ENCODE results near the gene ZNF444.

ZNF444 gene

DNA sequence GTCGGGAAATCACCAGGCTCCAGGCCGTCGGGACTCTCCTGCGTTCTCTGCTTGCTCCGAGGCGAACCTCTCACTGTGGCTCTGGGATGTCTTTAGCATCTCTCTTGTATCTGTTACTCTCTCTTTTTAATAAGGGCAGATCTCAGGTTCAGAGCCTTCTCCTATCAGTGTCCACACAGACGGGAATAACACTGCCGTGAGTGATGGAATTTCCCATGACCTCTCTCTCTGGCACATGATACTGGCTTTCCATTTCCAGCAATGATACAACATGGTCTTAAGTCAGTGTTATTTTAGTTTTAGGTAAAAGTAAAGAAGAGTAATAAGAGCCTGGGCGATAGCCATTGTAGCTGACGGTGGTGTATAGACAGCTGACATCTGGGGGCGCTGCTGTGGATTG is 9.3 kb downstream of the ZNF444 start:
- TF ChIP-seq, protein P1, sequence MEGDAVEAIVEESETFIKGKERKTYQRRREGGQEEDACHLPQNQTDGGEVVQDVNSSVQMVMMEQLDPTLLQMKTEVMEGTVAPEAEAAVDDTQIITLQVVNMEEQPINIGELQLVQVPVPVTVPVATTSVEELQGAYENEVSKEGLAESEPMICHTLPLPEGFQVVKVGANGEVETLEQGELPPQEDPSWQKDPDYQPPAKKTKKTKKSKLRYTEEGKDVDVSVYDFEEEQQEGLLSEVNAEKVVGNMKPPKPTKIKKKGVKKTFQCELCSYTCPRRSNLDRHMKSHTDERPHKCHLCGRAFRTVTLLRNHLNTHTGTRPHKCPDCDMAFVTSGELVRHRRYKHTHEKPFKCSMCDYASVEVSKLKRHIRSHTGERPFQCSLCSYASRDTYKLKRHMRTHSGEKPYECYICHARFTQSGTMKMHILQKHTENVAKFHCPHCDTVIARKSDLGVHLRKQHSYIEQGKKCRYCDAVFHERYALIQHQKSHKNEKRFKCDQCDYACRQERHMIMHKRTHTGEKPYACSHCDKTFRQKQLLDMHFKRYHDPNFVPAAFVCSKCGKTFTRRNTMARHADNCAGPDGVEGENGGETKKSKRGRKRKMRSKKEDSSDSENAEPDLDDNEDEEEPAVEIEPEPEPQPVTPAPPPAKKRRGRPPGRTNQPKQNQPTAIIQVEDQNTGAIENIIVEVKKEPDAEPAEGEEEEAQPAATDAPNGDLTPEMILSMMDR (IDR thresholded peaks at IDR 0.05; ENCODE audit: low read depth, low read length): no peak

DNA sequence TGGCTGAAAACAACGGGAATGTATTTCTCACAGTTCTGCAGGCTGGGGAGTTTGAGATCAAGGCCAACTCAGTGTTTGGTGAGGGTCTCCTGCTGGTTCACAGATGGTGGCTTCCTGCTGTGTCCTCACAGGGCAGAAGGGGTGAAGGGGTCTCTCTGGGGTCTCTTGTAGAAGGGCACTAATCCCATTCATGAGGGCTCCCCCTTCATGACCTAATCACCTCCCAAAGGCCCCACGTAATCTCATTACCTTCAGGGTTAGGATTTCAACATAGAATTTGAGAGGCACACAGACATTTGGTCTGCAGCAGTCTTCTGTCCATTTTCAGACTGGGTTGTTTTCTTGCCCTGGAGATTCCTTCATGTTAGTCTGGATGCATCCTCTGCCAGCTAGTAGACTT is 11.6 kb downstream of the ZNF444 start:
- TF ChIP-seq, protein P1 (IDR thresholded peaks at IDR 0.05; ENCODE audit: low read depth, low read length): no peak

More for the DNA sequence above, 9.3 kb downstream of the ZNF444 start:
- H3K4me3 ChIP-seq (ENCODE audit: low read depth, low read length): no peak overlapping the region

DNA sequence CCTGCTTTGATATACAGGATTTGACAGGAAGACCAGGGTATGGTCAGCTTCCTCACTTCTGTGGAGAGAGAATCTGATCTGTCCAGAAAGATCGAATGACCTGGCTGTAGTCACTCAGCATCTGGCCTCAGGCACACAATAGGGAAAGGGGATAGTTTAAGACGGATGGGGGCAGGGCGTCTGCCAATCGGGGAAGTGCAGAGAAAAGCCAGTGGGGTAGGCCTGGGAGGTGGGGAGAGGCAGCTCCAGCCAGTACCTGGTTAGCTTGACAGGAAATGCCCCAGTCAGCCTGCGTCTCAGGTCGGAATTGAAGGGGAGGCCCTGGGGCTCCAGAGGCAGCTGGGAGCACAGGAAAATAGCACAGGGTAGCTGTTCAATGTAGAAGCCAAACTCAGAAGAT is 12.4 kb downstream of the ZNF444 start:
- TF ChIP-seq, protein P1 (IDR thresholded peaks at IDR 0.05; ENCODE audit: low read depth, low read length): no peak
- H3K4me3 ChIP-seq (ENCODE audit: low read depth, low read length): no peak overlapping the region

More for the DNA sequence above, 11.6 kb downstream of the ZNF444 start:
- H3K4me3 ChIP-seq (ENCODE audit: low read depth, low read length): no peak overlapping the region

DNA sequence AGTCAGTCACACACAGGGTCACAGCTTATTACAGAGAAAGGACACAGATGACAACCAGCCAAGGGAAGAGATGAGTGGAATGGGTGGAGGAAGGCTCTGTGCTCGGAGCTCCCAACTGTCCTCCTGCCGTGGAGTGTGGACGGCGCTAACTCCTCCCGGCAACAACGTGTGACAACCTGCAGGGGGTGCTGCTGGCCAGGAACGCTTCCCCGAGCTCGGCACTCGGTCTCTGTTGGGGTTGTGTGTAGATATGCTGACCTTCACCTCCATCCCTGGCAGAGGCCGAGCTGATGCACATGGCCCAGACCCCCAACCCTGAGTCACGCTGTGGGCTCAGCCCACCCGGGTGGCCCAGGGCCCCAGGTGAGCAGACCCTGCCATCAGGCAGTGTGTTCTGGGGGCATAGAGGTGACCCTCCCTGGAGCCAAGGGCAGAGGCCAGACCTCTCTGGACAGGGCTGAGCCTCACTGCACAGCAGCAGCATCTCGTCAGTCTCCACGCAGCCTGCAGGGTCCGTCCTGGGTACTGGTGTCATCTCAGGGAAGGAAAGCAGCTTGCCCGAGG is 14.1 kb downstream of the ZNF444 start:
- TF ChIP-seq, protein P1 (IDR thresholded peaks at IDR 0.05; ENCODE audit: low read depth, low read length): no peak
- no peak overlapping the region for H3K4me3 ChIP-seq (ENCODE audit: low read depth, low read length)

DNA sequence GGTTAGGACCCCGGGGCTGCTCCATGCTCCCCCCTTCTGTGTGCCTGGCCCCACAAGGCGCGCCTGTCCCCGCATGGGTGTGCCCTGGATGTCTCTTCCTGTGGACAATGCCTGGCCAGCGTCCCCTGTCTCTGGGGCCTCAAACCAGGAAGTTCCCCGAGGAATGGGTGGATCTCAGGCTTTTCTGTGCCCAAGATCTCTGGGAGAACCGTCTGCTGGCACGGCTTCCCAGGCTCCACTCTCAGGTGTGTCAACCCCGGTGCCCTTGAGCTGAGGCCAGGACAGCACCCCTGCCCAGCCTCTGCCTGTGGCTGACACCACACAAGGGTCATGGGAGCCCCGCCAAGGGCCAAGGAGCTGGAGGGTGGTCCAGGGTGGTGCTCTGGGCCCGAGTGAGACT is 15.7 kb downstream of the ZNF444 start:
- TF ChIP-seq, protein P1 (IDR thresholded peaks at IDR 0.05; ENCODE audit: low read depth, low read length): no peak

DNA sequence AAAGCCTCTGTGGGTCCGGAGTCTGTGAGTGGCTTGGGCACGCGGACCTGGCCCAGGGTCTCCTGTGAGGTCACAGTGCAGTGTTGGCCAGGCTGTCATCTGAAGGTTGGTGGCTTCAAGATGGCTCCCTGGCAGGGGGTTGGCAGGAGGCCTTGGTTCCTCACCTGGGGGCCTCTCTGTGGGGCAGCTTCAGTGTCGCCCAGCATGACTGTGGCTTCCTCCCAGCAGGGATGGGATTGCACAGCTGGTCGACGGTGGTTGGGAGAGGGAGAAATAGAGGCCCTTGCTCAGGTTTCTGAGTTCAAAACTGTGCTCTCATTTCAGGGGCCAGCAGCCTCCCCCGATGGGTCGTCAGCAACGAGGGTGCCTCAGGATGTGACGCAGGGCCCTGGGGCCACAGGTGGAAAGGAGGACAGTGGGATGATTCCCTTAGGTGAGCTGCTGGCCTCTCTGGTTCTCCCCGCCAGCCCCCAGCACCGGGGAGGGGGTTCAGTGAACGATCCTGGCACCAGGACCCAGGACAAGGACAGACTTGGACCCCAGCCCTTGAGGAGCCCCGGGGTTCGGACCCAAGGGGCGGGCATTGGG is 17.2 kb downstream of the ZNF444 start:
- H3K4me3 ChIP-seq (ENCODE audit: low read depth, low read length): no peak overlapping the region
- TF ChIP-seq, protein P1 (IDR thresholded peaks at IDR 0.05; ENCODE audit: low read depth, low read length): no peak

More for the DNA sequence above, 15.7 kb downstream of the ZNF444 start:
- no peak overlapping the region for H3K4me3 ChIP-seq (ENCODE audit: low read depth, low read length)

DNA sequence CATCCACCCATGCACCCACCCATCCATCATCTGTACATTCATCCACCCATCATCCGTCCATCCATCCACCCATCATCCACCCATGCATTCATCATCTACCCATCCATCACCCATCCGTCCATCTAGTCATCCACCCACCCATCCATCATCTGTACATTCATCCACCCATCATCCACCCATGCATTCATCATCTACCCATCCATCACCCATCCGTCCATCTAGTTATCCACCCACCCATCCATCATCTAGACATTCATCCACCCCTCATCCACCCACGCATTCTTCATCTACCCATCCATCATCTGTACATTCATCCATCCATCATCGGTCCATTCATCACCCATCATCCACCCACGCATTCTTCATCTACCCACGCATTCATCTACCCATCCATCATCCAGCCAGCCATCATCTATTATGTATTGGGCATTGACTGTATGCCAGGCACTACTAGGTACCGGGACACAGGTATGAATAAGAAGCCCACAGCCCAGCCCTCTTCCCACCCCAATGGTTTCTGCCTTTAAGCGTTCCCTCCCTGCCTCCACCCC is 18.0 kb downstream of the ZNF444 start:
- TF ChIP-seq, protein P1 (IDR thresholded peaks at IDR 0.05; ENCODE audit: low read depth, low read length): no peak
- H3K4me3 ChIP-seq (ENCODE audit: low read depth, low read length): no peak overlapping the region
